AG09319 (cell line): ENCODE results near the gene ALOXE3.
"Not testable (repeated sequence)": the region's sequence is repeated elsewhere in the genome, so short reads cannot be mapped to it uniquely, and the experiment has no call there.

Source experiments
- DNase-seq: peaks from one replicate; pipeline ENCODE4 v3.0.0-alpha.2; 2010; ENCODE audit warnings: low read depth; ENCODE audit errors: extremely low read depth
- TF ChIP-seq, protein P1 (sequence below): IDR thresholded peaks from 2 replicates; pipeline ENCODE4 v1.5.1; 2011; ENCODE audit warnings: low read depth, mild to moderate bottlenecking, inconsistent platforms, low read length, moderate library complexity

ALOXE3 gene

DNA sequence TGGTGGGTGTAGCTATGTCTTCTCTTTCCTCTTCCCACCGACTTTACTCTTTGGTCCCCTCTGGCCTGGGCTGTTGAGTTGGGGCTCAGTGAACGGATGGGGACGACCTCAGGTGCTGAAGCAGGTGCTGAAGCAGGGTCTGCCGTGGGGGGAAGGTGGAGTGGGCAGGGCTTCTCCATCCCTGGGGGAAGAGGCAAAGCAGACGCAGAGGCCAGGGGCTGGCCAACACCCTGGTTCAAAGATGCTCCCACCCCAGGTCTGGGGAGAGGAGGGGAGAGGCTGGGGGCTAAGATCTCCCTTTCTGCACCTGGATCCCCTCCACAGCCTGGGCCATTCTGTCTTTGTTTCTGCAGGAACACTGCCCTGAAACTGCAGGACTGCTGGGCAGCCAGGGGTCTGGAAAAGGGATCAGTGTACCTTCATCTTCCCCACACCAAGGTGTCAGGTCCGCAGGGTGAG lies 53.7 kb downstream of the ALOXE3 start:
- TF ChIP-seq, protein P1, sequence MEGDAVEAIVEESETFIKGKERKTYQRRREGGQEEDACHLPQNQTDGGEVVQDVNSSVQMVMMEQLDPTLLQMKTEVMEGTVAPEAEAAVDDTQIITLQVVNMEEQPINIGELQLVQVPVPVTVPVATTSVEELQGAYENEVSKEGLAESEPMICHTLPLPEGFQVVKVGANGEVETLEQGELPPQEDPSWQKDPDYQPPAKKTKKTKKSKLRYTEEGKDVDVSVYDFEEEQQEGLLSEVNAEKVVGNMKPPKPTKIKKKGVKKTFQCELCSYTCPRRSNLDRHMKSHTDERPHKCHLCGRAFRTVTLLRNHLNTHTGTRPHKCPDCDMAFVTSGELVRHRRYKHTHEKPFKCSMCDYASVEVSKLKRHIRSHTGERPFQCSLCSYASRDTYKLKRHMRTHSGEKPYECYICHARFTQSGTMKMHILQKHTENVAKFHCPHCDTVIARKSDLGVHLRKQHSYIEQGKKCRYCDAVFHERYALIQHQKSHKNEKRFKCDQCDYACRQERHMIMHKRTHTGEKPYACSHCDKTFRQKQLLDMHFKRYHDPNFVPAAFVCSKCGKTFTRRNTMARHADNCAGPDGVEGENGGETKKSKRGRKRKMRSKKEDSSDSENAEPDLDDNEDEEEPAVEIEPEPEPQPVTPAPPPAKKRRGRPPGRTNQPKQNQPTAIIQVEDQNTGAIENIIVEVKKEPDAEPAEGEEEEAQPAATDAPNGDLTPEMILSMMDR = no peak
- DNase-seq = no peak

- no peak for DNase-seq
- TF ChIP-seq, protein P1 = no peak
Observed at GRCh38 chr17:8063761-8064534, 54.4 kb downstream of the ALOXE3 start.

GRCh38 chr17:8062807-8063483 lies 55.4 kb downstream of the ALOXE3 start:
- DNase-seq = no peak
- TF ChIP-seq, protein P1 = no peak

DNA sequence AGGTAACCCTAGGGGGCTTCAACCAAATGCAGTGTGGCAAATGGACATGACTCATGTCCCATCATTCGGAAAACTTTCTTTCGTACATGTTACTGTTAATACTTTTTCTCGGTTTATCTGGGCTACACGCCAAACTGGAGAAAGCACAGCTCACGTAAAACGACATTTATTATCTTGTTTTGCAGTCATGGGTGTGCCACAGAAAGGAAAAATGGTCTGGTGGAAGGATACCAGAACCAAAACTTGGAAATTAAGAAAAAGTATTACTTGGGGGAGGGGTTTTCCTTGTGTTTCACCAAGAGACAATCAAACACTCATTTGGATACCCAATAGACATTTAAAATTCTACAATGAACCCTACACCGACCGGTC lies 55.9 kb downstream of the ALOXE3 start:
- no peak for DNase-seq
- TF ChIP-seq, protein P1 = no peak

DNA sequence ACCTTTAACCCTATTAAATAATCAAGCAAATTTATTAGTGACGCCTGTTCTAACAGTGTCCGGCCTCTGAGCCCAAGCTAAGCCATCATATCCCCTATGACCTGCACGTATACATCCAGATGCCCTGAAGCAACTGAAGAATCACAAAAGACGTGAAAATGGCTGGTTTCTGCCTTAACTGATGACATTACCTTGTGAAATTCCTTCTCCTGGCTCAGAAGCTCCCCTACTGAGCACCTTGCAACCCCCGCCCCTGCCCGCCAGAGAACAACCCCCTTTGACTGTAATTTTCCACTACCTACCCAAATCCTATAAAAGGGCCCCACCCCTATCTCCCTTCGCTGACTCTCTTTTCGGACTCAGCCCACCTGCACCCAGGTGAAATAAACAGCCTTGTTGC lies 56.5 kb downstream of the ALOXE3 start:
- DNase-seq = not testable (repeated sequence)

GRCh38 chr17:8060274-8060673 lies 58.0 kb downstream of the ALOXE3 start:
- no peak for DNase-seq

DNA sequence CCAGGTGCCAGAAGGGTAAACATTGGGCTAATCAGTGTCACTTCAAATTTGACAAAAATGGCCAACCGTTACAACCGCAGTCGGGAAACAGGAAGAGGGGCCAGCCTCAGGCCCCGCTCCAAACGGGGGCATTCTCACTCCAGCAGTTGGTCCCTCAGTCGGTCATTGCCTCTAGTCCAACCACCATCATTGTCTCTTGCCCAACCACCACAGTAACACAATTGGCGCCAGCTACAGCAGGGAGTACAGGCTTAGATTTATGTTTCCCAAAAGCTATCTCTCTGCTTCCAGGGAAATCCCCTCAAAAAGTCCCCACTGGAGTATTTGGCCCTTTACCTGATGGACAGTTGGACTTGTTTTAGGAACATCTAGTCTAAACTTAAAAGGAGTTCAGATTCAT lies 59.2 kb downstream of the ALOXE3 start:
- TF ChIP-seq, protein P1 = no peak
- no peak for DNase-seq

More at GRCh38 chr17:8060274-8060673, 58.0 kb downstream of the ALOXE3 start:
- TF ChIP-seq, protein P1 = peak; percentile 56
